Stimulated activated CD8-positive, alpha-beta memory T cell treated with anti-CD3 and anti-CD28 coated beads, Interleukin-15, amount 100 ng/mL, for 4 hours (primary cell): ENCODE data around the gene CSNK1G2.
"Not testable (repeated sequence)": the region's sequence is repeated elsewhere in the genome, so short reads cannot be mapped to it uniquely, and the experiment has no call there.

Experiments used
- DNase-seq, 2 donors: peaks; one replicate each; pipeline ENCODE4 v3.0.0-alpha.2; 2020; ENCODE audit warnings: low read depth in 2 of 2

The CSNK1G2 gene

DNA sequence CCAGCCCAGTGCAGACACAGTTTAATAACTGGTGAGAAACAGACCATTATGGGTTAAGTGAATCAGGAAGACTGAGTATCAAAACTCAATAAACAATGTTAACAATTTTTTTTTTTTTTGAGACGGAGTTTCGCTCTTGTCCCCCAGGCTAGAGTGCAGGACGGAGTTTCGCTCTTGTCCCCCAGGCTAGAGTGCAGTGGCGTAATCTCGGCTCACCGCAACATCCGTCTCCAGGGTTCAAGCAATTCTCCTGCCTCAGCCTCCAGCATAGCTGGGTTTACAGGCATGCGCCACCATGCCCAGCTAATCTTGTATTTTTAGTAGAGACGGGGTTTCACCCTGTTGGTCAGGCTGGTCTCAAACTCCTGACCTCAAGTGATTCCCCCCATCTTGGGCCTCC is 47.5 kb downstream of the CSNK1G2 start:
- not testable (repeated sequence) for DNase-seq

DNA sequence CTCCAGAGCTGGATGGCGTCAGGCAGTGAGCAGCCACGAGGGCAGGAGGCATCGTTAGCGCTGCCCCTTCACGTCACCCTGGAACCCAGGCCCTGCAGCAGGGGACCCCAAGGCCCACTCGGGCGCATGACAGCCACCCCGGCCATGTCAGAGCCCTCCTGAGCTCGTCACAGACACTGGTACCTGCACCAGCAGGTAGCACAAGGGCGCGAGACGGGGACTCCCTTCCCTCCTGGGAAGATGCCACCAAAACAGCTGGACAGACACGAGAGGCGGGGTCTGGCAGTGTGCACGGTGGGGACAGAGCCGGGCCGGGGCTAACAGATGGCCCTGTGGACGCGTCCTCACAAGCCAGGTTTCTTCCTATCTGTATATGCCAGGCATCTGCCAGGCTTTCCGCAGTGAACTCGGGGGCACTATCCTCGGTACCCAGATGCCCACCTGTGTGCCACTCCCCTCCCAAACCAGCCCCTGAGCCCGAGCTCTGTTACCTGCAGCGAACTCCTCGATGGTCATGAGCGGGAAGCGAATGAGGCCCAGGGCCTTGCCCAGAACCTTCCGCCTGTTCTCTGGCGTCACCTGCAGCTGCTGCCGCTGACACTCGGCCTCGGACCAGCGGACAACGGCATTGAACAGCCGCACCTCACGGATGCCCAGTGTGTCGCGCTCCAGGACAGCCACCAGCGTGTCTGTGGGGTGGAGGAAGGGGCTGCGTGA is 48.7 kb downstream of the CSNK1G2 start:
- DNase-seq = no peak

DNA sequence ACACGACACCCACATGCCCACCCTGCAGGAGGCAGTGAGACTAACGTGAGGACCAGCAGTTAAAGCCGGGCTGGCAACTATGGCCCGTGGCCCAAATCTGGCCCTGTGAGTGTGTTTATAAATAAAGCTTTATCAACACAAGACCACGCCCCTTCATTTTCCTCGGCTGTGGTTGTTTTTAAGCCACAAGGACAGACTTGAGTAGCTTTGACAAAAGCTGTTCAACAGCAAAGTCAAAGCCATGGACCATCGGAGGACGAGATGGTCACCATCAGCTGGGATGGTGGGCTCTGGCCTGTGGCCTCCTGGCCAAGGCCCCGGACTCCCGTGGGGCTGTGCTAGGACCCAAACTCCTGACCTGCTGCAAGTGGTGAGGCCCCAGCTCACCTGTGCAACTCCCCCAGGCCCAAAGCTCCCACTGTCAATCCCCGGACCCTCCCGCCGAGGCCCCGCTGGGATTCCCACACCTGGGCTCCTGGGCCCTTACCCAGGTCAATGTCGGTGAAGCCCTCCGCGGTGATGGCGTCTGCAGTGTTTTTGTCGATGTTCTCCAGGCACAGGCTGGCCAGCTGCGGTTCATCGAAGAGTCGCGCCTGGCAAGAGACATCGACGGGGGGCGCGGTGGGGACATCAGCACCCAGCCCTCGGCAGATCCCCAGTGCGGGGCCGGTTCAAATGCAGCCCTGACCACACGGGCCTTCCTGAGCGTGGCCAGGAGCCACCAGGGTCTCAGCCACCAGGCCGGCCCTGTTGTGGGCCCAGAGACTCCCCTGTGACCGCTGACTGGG is 49.5 kb downstream of the CSNK1G2 start:
- no peak for DNase-seq

DNA sequence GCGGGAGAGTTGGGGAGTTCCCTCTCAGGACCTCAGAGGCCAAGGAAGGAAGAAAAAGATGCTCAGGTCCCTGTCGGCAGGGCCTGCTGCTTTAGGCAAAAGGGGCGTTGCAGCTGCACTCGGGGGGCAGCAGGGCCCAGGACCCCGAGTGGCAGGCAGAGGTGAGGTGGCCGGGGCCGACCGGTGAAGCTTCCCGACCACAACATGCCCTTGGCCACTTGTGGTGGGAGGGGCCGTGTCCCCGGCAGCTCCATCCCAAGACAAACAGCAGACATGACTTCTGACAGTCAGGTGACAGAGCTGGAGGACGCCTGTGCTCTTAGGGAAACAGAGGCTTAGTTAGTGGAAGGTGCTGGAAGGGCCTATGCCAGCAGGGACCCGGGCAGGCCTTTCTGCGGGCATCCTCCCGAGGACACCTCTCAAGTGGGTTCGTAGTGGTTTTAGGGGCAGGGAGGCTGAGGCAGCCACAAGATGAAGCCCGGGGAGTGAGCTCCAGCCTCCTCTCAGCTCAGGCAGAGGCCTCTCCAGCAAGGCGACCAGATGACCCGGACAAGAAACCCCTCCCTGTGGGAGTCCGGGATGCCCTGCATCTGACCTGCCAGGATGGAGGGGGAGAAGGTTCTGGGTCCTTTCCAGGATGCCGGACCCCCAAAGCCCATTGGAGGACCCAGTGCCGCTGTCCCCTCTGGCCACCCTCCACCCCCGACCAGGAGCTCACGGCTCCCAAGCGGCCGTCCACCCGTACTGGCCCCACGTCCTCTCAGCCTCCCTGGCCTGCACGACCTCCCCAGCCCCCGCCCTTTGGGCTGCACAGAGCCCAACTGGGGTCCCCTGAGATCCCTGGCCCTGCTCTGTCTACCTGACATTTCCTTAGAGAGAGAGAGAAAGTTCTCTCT is 50.3 kb downstream of the CSNK1G2 start:
- DNase-seq = no peak

DNA sequence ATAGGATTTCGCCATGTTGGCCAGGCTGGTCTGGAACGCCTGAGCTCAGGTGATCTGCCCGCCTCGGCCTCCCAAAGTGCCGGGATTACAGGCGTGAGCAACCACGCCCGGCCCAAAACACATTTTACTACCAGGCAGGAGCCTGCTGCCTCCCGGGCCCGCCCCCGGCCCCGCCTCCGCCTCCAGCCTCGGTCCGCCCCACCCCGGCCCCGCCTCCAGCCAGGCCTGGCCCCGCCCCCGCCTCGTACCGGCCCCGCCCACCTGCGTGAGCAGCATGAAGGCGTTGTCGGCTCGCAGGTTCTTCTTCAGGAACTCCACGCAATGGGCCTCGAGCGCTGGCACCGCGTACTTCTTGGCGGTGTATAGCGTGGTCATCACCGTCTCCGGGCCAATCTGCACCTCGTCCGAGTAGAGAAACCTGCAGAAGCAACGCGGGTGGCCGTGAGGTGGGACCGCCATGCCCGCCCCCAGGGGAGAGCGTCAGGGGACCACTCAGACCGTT is 51.8 kb downstream of the CSNK1G2 start:
- DNase-seq = no peak

DNA sequence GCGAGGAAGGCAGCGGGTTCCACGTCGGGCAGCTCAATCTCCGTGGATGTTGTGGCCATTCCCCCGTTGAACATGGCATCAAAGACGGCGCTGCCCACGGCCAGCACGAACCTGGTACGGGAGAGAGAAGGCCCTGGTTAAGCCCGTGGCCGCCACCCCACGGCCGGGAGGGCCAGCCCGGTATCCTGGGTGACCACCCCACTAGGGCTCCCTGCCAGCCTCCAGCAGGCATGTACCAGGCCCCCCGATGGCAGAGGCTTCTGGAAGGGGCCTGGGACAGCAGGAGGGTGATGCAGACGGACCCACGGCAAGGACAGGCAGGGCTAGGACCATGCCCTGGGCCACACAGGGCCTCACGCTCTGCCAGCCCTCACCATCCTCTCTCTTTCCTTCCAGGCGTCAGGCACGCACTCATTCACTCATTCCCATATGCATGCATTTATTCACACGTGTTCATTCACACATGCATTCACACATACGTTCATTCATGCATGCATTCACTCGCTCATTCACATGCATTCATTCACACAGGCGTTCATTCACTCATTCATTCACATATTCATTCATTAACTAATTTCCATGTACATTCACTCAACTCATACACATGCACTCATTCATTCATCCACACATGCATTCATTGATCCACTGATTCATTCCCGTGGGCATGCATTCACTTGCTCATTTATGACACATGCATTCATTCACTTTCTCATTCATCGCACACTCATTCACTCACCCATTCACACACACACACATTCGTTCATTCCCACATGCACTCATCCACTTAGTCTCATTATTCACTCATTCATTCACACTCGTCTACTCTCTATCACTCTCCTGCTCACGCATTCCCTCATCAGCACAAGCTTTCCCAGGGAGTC is 56.6 kb downstream of the CSNK1G2 start:
- no peak for DNase-seq

DNA sequence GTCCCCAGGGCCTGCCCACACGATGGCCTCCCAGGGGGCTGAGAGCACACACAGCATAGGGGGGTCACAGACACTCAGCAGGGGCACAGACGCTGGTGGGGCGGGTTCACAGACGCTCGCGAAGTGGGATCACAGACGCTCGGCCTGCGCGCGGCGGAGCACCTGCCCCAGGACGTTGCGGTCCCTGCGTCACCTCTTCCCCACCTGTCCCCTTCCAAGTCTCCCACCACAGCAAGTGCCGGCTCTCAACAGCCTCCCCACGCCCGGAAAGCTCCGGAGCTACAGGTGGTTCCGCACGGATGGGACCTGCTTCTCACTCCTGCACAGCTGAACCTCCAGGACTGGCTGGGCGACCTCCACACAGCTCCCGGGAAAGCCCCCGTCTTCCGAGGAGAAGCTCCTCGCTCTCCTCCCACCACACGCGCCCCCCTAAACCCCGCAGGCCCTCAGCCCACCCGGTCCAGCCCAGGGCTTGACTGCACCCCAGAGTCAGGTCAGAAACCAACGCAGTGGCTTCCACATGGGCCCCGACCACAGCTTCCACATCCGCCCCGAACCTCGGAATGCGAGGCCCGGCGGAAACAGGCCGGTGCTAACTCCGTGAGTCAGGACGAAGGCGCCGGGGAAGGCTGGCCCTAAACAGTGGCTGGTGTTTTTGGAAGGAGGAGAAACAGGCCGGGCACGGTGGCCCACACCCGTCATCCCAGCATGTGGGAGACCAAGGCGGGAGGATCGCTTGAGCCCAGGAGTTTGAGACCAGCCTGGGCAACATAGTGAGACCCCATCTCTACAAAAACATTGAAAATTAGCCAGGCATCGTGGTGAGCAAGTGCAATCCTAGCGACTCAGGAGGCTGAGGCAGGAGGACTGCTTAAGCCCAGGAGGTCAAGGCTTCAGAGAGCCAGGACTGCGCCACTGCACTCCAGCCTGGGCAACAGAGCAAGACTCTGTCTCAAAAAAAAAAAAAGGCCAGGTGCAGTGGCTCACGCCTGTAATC is 58.0 kb downstream of the CSNK1G2 start:
- no peak for DNase-seq

DNA sequence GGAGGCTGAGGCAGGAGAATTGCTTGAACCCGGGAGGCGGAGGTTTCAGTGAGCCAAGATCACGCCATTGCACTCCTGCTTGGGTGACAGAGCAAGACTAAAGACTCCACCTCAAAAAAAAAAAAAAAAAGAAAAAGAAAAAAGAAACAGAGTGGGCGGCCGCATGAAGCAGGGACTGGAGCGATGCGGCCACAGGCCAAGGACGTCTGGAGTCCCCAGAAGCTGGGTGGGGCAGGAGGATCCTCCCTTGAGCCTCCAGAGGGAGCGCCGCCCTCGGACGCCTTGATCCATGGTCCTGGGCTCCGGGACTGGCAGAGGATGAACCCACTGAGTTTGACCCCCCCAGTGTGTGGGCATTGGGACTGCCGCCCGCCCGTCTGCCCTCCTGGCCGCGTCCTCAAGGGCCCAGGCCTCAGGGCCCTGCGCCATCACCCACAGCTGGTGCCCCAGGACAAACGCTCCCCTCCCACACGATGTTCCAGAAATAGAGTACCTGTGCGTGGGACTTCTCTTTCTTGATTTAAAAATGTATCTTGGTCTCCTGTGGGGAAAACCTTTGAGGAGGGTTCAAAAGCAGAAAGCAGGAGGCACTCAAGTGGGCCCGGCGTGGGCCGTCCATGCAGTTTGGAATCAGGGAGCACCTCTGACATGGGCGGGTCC is 59.0 kb downstream of the CSNK1G2 start:
- DNase-seq = no peak

DNA sequence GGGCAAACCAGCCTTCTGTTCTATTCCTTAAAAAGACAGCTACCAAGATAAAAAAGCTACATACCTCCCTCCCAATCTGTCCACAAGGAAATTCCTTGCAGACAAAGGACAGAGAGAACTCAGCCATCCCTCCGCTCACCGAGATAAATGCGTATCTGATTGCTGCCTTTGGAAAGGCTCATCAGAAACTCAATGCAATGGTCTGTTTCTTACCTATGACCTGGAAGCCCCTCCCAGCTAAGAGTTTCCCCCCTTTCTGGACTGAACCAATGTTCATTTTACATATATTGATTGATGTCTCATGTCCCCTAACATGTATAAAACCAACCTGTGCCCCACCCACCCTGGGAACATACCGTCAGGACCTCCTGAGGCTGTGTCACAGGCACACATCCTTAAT is 62.9 kb downstream of the CSNK1G2 start:
- no peak for DNase-seq

DNA sequence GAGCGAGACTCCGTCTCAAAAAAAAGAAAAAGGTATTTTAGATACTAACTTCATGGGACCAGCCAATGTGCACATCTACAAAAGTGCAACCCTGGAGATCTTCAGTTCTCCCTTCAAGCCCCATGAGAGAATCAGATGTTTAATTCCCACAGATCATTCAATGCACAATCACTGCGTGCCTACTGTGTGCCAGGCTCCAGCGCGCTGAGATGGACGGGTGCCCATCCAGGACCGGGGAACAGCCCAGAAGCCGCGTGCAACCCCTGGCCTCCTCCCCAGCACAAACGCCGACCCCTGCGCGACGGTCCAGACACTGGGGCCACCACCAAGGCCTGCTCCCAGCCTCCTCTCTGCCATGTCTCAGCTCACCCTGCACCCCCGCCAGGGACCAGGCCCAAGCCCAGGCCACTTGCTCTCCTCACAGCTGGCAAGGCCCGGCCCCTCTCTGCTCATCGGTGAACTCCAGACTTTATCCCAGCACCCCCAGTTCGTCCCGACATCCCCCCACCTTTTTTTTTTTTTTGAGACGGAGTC is 69.2 kb downstream of the CSNK1G2 start:
- no peak for DNase-seq

DNA sequence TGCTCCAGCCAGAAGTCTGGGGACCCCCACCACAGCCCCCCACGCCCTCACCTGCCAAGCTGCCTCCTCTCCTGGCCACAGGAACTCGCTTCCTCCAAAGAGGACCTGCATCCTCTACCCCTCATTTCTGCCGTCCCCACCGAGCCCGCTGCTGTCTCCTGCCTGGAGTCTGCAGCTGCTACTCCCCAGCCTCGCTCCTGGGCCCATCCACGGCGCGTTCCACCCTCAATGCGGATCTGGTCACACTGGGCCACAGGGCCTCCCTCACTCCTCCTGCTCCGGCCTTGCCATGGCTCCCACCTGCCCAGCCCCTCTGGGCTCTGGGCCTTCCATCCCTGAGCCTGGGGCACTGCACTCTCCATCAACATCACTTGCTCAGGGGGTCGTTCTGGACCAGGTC is 70.2 kb downstream of the CSNK1G2 start:
- DNase-seq = no peak

DNA sequence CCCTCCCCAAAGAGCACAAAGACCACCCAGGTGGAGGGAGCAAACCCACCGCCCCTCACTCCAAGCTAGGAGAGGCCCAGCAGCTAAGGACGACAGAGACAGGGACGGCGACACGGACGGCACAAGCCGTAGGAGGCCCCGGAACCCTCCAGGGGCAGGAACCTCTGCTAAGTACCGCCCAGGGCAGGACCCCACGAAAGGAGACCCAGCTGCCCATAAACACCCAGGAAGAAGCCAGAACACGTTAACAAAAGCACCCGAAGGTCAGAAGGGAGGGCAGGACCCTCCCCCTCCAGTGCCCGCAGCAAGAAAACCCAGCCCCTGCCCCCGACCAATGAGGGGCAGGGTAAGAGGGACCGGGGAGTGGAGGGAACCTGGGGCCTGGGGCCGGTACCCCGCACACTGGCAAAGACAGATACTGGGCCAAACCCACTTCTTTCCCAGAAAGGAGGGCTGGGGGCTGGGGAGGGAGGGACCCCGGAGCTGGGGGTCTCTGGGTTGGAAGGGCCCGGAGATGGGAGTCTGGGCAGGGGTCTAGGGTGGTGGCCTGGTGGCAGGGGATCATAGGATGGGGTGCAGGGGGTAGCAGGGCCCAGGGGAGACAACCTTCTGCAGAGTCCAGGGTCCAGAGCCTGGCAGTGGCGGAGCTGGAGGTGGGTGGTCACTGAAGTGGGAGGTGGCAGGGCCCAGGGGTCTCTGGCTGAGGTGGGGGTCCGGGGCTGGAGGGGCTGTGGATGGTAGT is 72.1 kb downstream of the CSNK1G2 start:
- no peak for DNase-seq

DNA sequence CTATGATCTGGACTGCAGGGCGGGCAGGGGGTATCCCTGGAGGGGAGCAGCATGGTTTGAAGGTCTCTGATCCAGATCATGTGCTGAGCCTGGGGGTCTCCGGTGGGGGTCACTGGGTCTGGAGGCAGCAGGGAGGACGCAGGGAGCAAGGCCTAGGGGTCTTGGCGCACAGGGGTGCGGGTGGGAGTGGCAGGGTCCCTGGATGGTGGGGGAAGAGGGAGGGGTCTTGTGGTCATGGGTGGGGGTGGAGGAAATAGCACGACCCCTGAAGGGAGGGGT is 72.7 kb downstream of the CSNK1G2 start:
- no peak for DNase-seq

DNA sequence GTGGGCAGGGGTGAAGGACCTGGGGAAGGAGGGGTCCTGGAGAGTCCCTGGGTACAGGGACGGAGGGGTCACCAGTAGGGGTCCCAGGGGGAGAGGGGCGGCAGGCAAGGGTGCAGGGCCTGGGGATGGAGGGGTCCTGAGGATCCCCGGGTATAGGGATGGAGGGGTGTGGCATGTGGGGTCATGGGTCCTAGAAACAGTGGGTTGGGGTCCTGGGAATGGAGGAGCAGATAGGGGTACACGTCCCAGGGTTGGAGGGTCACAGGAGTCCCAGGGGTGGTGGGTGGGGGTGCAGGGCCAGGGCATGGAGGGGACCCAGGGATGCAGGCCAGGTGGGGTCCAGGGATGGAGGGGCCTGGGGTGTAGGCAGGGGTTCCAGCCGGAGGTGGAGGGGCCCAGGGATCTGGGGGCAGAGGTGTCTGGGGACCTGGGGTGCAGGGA is 73.2 kb downstream of the CSNK1G2 start:
- no peak for DNase-seq

DNA sequence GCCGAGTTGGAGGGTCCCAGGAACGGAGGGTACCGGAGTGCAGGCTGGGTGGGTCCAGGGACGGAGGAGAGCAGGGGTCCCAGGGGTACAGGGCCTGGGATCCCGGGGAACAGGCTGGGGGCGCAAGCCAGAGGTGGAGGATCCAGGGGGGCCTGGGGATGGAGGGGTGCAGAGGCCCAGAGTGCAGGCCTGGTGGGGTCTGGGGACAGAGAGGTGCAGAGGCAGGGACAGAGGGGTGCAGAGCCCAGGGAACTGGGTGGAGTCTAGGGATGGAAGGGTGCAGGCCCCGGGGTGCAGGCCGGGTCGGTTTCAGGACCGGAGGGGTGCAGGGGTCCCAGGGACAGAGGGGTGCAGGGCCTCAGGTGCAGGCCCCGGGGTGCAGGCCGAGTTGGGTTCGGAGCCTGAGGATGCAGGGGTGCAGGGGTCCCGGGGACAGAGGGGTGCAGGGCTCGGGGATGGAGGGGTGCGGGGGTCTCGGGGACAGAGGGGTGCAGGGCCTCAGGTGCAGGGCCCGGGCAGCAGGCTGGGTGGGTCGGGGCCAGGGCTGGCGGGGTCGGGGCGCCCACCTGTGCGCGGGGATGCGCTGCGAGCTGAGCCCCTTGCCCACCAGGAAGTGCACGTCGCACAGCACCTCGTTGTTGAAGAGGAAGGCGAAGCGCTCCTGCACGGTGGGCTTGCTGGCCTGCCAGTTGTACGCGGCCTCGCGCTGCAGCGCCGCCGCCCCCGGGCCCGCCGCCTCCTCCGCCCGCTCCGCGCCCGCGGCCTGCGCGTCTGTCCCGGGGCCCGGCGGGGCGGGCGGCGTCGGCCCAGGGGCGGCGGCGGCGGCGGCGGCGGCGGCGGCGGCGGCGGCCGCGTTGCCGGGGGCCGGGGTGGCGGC is 74.0 kb downstream of the CSNK1G2 start:
- DNase-seq = no peak

DNA sequence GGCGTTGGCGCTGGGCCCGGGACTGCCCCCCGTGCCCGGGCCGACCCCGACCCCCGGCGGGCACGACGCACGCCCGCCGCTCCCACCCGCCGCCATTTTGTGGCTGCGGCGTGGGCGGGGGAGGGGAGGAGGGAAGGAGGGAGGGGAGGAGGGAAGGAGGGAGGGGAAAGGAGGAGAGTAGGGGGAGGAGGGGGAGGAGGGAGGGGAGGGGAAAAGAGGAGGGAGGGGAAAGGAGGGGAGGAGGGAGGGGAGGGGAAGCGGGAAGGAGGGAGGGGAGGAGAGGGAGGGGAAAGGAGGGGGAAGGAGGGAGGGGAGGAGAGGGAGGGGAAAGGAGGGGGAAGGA is 74.6 kb downstream of the CSNK1G2 start, which contains the start of gene BTBD2:
Gene BTBD2 (minus strand): TSS at position 107 of the 343 bp plus-strand sequence. CDS start 11 bp downstream, at position 96.
- peak in 1 of 2 donors; percentile 27 for DNase-seq

DNA sequence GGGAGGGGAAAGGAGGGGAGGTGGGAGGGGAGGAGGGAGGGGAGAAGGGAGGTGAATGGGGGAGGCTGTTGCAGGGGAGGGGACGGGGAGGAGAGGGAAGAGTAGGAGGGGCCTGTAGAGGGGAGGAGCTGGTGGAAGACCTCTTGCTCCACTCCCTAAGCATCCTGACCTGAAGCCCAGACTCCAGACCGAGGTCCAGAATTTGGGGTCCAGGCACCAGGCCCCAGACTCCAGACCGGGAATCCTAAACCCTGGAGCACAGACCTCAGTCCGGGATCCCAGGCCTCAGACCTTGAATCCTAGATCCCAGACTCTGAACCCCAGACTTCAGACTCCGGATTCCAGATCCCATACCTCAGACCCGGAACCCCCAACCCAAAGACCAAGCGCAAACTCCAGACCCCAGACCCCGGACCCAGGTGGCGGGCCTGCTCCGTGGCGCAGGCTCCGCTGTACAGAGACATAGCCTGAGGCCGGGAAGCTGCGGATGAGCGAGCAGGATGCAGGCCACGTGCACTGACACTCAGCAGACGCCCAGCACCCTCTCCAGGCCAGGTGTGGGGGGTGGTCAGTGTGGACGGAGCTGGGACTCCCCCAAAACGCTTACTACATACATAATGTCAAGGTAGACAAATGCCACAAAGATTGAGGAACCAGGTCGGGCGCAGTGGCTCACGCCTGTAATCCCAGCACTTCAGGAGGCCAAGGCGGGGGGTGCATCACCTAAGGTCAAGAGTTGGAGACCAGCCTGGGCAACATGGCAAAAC is 75.3 kb downstream of the CSNK1G2 start:
- peak in 1 of 2 donors; percentile 36 for DNase-seq
